Large intestine (tissue), 3 donors: ENCODE results near the gene TMBIM4. TPM values are rescaled to one million over a fixed set of nuclear protein-coding genes. Genes with fewer than 3 reads are reported as not detected.
A peak's percentile ranks its signal among the peaks of the same experiment; 100 is the strongest.

ENCODE experiments used
- DNase-seq, 2 donors: peaks; one replicate each; pipeline versions ENCODE4 v3.0.0 to v3.0.0-alpha.2; 2013
- H3K27ac ChIP-seq: one replicate; pipeline ENCODE4 v1.5.1; 2013; ENCODE audit warnings: low read length
- H3K27me3 ChIP-seq: 2 replicates; pipeline ENCODE4 v1.6.1; 2013; ENCODE audit warnings: low read length; ENCODE audit not compliant: control insufficient read depth, insufficient read depth
- H3K36me3 ChIP-seq: 2 replicates; pipeline ENCODE4 v1.6.1; 2013; ENCODE audit warnings: low read length; ENCODE audit not compliant: control insufficient read depth, insufficient read depth
- H3K4me1 ChIP-seq: one replicate; pipeline ENCODE4 v1.6.1; 2013; ENCODE audit warnings: low read length; ENCODE audit not compliant: control insufficient read depth, insufficient read depth
- H3K4me3 ChIP-seq: one replicate; pipeline ENCODE4 v1.5.1; 2013; ENCODE audit warnings: low read length
- H3K9me3 ChIP-seq: one replicate; pipeline ENCODE4 v1.6.1; 2013; ENCODE audit warnings: mild to moderate bottlenecking, low read depth, low read length, moderate library complexity; ENCODE audit not compliant: control insufficient read depth
- WGBS: methylation state at CpG from one replicate; pipeline ENCODE4 v1.1.5; 2013; ENCODE audit warnings: low lambda C conversion rate; ENCODE audit not compliant: insufficient coverage; 5-methylcytosine and 5-hydroxymethylcytosine counted together
- polyA plus RNA-seq: library from polyadenylated mRNA; unstranded; fragments of 120-200 nt; gene quantifications from one replicate; pipeline ENCODE4 v1.2.1, GENCODE V29; 2013

Gene TMBIM4
- polyA plus RNA-seq, 1 donor = 134 TPM

GRCh38 chr12:66164349-66164821 is 5.4 kb downstream of the TMBIM4 start:
- H3K4me3 ChIP-seq = no peak overlapping the region
- peaks cover 18% of the 10 kb centered on the region for H3K36me3 ChIP-seq
- H3K27ac ChIP-seq = no peak overlapping the region
- peaks cover 12% of the 10 kb centered on the region for H3K9me3 ChIP-seq
- WGBS = no CpG with 5 or more reads among the region's 3 CpGs
- H3K27me3 ChIP-seq = no peaks in the 10 kb centered on the region
- H3K4me1 ChIP-seq = peaks cover 9% of the 10 kb centered on the region
- no peak for DNase-seq

GRCh38 chr12:66163289-66163688 is 6.5 kb downstream of the TMBIM4 start:
- Histone ChIP-seq H3K4me3 (no peak overlapping the region), H3K27ac (no peak overlapping the region), H3K9me3 (peaks cover 12% of the 10 kb centered on the region), H3K36me3 (peaks cover 25% of the 10 kb centered on the region), H3K4me1 (peaks cover 4% of the 10 kb centered on the region), H3K27me3 (no peaks in the 10 kb centered on the region)
- WGBS = 60% methylated on average over 1 of the region's 4 CpGs
- no peak for DNase-seq

GRCh38 chr12:66162701-66163100 is 7.1 kb downstream of the TMBIM4 start:
- H3K4me3 ChIP-seq = no peak overlapping the region
- peaks cover 25% of the 10 kb centered on the region for H3K36me3 ChIP-seq
- no peaks in the 10 kb centered on the region for H3K27me3 ChIP-seq
- 81% methylated on average over 2 of the region's 2 CpGs for WGBS
- H3K27ac ChIP-seq = no peak overlapping the region
- DNase-seq = no peak
- peaks cover 12% of the 10 kb centered on the region for H3K9me3 ChIP-seq
- H3K4me1 ChIP-seq = no peaks in the 10 kb centered on the region

- WGBS = no CpG with 5 or more reads among the region's 28 CpGs
- H3K9me3 ChIP-seq = peaks cover 12% of the 10 kb centered on the region
- H3K4me3 ChIP-seq = no peak overlapping the region
- peaks cover 25% of the 10 kb centered on the region for H3K36me3 ChIP-seq
- H3K27me3 ChIP-seq = no peaks in the 10 kb centered on the region
- H3K27ac ChIP-seq = no peak overlapping the region
- no peak for DNase-seq
- H3K4me1 ChIP-seq = no peaks in the 10 kb centered on the region
These were observed 9.1 kb downstream of the TMBIM4 start for GRCh38 chr12:66160704-66161103.

- H3K4me1 ChIP-seq = no peaks in the 10 kb centered on the region
- H3K9me3 ChIP-seq = peaks cover 5% of the 10 kb centered on the region
- peaks cover 25% of the 10 kb centered on the region for H3K36me3 ChIP-seq
- H3K27ac ChIP-seq = no peak overlapping the region
- H3K4me3 ChIP-seq = no peak overlapping the region
- H3K27me3 ChIP-seq = no peaks in the 10 kb centered on the region
- DNase-seq = no peak
These were observed 10.7 kb downstream of the TMBIM4 start for GRCh38 chr12:66159123-66159522.

- Histone ChIP-seq H3K27ac (no peak overlapping the region), H3K4me3 (no peak overlapping the region), H3K4me1 (no peaks in the 10 kb centered on the region), H3K36me3 (peaks cover 25% of the 10 kb centered on the region), H3K9me3 (peaks cover 5% of the 10 kb centered on the region), H3K27me3 (no peaks in the 10 kb centered on the region)
- DNase-seq = no peak
- WGBS = 100% methylated on average over 1 of the region's 2 CpGs
These were observed 13.1 kb downstream of the TMBIM4 start for GRCh38 chr12:66156654-66157053.

GRCh38 chr12:66154776-66155175 is 15.0 kb downstream of the TMBIM4 start:
- Histone ChIP-seq H3K27ac (no peak overlapping the region), H3K4me1 (no peaks in the 10 kb centered on the region), H3K36me3 (peaks cover 21% of the 10 kb centered on the region)

GRCh38 chr12:66152732-66153131 is 17.1 kb downstream of the TMBIM4 start:
- Histone ChIP-seq H3K4me3 (no peak overlapping the region), H3K4me1 (no peaks in the 10 kb centered on the region), H3K36me3 (peaks cover 12% of the 10 kb centered on the region), H3K27ac (no peak overlapping the region), H3K9me3 (no peaks in the 10 kb centered on the region), H3K27me3 (no peaks in the 10 kb centered on the region)
- no peak for DNase-seq
- no CpG with 5 or more reads among the region's 1 CpG for WGBS

More at GRCh38 chr12:66154776-66155175, 15.0 kb downstream of the TMBIM4 start:
- Histone ChIP-seq H3K27me3 (no peaks in the 10 kb centered on the region), H3K4me3 (no peak overlapping the region), H3K9me3 (no peaks in the 10 kb centered on the region)
- DNase-seq = no peak

- Histone ChIP-seq H3K4me1 (no peaks in the 10 kb centered on the region), H3K4me3 (no peak overlapping the region), H3K36me3 (peaks cover 16% of the 10 kb centered on the region), H3K9me3 (no peaks in the 10 kb centered on the region), H3K27me3 (no peaks in the 10 kb centered on the region), H3K27ac (no peak overlapping the region)
- no CpG with 5 or more reads among the region's 5 CpGs for WGBS
- no peak for DNase-seq
These were observed 19.9 kb downstream of the TMBIM4 start for GRCh38 chr12:66149702-66150398.

GRCh38 chr12:66144791-66145754 is 24.7 kb downstream of the TMBIM4 start:
- no peak overlapping the region for H3K27ac ChIP-seq
- peaks cover 19% of the 10 kb centered on the region for H3K9me3 ChIP-seq
- DNase-seq = peak; percentile 19 to 44
- no peaks in the 10 kb centered on the region for H3K27me3 ChIP-seq
- no peak overlapping the region for H3K4me3 ChIP-seq
- H3K36me3 ChIP-seq = peaks cover 31% of the 10 kb centered on the region
- WGBS = 29% methylated on average over 1 of the region's 7 CpGs
- H3K4me1 ChIP-seq = no peaks in the 10 kb centered on the region
